DMS153 treated with DMSO at 0.1 percent for 48 hours (cell line): ENCODE results near the gene LVRN.
A peak's percentile ranks its signal among the peaks of the same experiment; 100 is the strongest.

Source experiments
- DNase-seq: peaks from one replicate; lab custom pipeline; 2025; ENCODE audit not compliant: unreplicated experiment; lab: John Stamatoyannopoulos, UW

Gene LVRN

GRCh38 chr5:116023619-116024018, 61.3 kb downstream of the LVRN start:
- DNase-seq = no peak

DNA sequence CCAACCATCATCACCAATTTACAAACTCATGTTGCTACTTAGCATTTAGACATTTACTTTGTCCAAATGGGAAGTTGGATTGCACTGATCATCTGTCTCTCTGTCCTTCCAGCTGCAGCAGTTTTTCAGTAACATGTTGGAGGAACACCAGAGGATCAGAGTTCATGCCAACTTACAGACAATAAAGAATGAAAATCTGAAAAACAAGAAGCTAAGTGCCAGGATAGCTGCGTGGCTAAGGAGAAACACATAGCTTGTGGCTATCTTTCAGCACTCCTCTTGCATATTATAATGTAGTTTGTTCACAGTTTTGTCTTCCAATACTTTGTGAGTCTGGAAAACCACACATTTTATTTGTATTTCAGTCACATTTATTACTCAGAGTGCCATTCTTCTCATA, 63.6 kb downstream of the LVRN start:
- DNase-seq = no peak

DNA sequence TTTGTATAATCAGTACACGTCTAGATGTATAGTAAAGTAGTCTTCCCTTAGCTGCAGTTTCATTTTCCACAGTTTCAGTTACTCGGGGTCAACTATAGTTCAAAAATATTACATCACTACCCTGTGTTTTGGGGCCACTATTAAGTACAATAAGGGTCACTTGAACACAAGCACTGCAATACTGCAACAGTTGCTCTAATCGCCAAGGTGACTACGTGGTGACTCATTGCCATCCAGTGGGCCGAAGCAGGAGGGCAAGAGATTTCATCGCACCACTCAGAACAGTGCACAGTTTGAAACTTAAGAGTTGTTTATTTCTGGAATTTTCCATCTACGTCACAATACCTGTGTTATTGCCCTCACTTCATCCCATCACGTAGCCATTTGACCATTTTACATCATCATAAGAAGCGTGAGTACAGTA, 69.8 kb downstream of the LVRN start, which contains the start of gene ARL14EPL:
TSS of gene ARL14EPL (plus strand) at position 379 of the 424 bp plus-strand sequence. CDS start 18,994 bp downstream, outside the sequence.
- DNase-seq = no peak

DNA sequence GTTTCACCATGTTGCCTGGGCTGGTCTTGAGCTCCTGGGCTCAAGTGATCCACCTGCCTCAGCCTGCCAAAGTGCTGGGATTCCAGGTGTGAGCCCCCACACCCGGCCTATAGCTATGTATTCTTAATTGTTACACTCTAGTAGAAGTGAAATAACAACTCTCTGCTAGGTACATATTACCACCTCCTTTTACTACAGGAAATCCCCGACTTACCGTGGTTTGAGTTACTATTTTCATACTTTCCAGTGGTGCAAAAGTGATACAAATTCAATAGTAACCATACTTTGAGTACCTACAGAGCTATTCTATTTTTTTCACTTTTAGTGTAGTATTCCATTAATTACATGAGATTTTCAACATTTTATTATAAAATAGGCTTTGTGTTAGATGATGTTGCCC, 70.7 kb downstream of the LVRN start:
- no peak for DNase-seq

GRCh38 chr5:116035123-116035522, 72.8 kb downstream of the LVRN start:
- no peak for DNase-seq

GRCh38 chr5:116037236-116037822, 75.1 kb downstream of the LVRN start:
- no peak for DNase-seq

- no peak for DNase-seq
Measured at GRCh38 chr5:116038817-116039216, 76.5 kb downstream of the LVRN start.

DNA sequence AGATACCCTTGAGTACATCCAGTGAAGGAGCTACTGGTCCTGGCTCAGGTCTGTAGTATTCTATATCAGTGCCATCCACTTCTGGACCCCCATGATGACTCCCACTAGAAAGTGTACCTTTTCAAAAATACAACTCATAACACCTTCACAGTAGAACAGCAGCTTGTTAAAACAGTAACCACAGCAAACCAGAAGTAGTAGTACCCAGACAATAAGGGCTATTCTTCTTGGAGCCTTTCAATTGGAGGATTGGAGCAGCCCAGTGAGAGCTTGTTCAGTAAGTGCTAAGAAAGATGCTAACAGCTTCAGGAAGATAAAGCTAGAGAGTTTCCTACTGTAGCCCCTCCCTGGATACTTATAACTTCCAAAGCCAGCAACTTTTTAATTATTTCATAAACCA, 80.1 kb downstream of the LVRN start:
- no peak for DNase-seq

GRCh38 chr5:116044073-116044472, 81.8 kb downstream of the LVRN start:
- no peak for DNase-seq

DNA sequence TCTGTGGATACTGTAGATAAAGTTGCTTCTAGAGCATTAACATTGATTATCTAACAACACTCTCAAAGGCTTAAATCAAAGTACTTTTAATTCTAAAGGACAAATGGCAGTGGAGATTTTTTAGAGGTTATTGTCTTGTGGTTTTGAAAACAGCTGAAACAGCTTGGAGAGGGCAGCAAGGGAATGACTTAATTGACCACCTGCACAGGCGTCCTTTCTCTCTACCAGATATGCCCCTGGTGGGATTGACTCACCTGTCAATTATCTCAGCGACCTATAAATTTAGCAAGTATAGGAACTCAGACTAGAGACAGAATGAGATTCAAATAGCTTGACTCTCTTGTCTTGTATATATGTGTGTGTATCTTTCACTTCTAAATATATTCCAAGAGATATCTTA, 83.5 kb downstream of the LVRN start:
- DNase-seq = no peak

DNA sequence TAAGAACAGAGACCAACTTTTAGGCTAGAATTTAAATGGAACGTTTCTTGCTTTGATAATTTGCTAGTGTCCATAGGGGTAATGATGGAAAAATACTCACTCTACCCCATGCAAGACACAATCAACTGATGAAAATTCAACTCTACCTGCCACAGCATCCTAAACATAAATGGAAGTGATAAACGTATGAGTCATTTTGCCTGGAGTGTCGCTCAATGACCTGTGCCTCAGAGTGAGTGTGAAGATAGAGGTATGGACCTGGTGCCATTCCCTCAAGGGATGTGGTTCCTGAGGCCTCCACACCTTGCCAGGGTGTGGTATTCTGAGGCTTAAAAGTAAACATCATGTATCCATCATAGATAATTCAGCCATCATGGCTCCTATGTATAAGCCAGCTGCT, 84.0 kb downstream of the LVRN start:
- no peak for DNase-seq

GRCh38 chr5:116046823-116047222, 84.5 kb downstream of the LVRN start:
- no peak for DNase-seq

DNA sequence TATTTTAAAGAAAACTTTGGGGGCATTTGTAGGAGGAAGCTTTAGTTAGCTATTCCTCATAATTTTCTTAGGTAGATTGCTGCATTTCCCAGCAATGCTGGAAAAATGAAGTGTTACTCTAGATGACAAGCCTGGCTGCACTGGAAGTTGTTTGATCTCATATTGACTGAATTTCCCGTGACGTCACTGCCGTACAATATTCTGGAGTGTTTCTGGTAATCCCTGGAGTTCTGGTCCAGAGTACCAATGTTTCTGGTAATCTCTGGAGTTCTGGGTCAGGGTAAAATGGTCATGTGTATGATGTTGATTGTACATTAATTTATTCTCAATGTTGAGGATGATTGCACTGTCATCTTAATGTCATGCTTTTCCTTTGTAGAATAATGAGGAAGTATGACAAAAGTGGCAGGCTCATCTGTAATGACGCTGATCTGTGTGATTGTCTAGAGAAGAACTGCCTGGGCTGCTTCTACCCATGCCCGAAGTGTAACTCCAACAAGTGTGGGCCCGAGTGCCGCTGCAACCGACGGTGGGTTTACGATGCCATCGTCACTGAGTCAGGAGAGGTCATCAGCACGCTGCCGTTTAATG, 96.2 kb downstream of the LVRN start:
- DNase-seq = no peak

- no peak for DNase-seq
Measured at GRCh38 chr5:116062352-116062751, 100.1 kb downstream of the LVRN start.

DNA sequence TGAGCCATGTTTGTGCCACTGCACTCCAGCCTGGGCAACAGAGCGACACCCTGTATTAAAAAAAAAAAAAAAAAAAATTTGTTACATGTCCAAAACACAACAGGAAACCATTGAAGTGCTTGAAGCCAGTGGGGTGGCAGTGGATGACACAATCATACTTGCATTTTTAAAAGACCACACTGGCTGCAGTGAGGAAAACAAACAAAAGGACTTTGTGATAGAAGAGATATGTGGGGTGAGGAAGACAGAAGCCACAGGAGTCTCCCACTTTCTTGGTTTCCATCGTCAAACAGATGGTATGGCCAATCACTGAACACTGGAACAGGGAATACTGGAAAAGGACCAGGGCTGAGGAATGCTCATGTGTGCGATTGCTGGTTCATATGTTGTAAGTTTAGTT, 101.7 kb downstream of the LVRN start:
- DNase-seq = no peak

DNA sequence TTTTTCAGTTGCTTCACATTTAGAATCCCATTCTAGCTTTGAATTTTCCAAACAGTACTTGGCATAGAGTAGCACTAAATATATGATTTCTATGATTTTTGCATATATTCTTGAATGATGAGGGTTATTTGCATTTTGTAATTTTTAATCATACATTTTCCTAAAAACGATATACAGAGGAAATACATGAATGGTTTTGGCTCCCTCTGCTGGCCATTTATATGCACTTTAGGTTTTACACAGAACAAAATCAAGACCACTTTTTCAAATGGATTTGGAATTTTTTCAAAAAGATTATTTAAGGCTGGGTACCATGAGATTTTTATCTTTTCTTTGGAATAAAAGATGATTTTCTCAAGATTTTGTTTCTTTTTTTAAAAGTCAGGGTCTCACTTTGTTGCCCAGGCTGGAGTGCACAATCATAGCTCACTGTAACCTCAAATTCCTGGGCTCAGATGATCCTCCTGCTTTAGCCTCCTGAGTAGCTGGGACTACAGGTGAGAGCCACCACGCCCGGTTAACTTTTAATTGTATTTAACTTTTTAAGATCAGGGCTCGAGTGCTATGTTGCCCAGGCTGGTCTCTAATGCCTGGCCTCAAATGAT, 105.9 kb downstream of the LVRN start:
- peak; percentile 0 for DNase-seq

GRCh38 chr5:116071211-116071610, 108.9 kb downstream of the LVRN start:
- DNase-seq = no peak

DNA sequence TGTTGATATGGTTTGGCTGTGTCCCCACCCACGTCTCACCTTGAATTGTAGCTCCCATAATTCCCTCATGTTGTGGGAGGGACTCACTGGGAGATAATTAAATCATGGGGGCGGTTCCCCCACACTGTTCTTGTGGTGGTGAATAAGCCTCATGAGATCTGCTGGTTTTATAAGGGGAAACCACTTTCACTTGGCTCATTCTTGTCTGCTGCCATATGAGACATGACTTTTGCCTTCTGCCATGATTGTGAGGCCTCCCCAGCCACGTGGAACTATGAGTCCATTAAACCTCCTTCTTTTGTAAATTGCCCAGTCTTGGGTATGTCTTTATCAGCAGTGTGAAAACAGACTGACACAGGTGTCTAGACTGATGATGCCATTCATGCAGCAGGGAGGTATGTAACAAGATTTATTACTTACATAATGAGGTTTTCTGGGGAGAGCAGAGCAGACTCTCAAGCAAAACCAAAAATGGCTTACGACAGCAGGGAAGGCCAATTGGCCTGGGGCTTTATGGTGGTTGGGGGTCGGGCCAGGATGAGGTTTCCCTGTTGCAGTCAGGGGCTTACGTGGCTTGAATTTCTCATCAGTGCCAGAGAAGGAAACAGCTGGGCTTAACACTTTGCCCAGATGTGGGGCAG, 113.0 kb downstream of the LVRN start:
- no peak for DNase-seq

DNA sequence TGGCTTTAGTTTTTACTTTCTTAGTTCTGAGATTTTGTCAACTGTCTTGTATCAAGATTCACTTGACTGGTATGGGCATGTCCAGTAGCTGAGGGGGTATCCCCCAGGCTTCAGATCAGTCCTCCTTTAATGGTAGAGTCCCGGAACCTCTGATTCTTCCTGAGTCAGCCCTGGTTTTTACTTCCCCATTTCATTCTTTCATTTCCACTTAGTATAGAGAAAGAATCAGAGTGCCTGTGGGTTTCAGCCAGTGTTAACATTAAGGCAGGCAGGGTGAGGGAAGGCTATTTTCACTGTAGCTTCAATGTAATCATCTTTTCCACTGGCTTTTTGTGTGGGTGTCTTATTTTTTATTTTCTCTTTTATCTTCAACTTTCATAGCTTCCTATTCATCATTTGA, 114.2 kb downstream of the LVRN start:
- DNase-seq = no peak
